Measurements from ENCODE around the gene TBCD.

GRCh38 chr17:82765371-82765770 lies 13.5 kb downstream of the TBCD start:
- TF ChIP-seq CTCF (conservative IDR thresholded peaks at IDR 0.05; ENCODE audit: low read length) (no peak), EZH2phosphoT487 (IDR thresholded peaks at IDR 0.05; ENCODE audit: borderline replicate concordance, low read depth, low read length) (no peak)

Data from OCI-LY7 (cell line).